ENCODE results near the gene ATXN7L1.

GRCh38 chr7:105707381-105707780, 169.0 kb downstream of the ATXN7L1 start:
- TF ChIP-seq, protein P1, sequence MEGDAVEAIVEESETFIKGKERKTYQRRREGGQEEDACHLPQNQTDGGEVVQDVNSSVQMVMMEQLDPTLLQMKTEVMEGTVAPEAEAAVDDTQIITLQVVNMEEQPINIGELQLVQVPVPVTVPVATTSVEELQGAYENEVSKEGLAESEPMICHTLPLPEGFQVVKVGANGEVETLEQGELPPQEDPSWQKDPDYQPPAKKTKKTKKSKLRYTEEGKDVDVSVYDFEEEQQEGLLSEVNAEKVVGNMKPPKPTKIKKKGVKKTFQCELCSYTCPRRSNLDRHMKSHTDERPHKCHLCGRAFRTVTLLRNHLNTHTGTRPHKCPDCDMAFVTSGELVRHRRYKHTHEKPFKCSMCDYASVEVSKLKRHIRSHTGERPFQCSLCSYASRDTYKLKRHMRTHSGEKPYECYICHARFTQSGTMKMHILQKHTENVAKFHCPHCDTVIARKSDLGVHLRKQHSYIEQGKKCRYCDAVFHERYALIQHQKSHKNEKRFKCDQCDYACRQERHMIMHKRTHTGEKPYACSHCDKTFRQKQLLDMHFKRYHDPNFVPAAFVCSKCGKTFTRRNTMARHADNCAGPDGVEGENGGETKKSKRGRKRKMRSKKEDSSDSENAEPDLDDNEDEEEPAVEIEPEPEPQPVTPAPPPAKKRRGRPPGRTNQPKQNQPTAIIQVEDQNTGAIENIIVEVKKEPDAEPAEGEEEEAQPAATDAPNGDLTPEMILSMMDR (IDR thresholded peaks at IDR 0.05), result no peak
- TF ChIP-seq POLR2AphosphoS5 (IDR thresholded peaks at IDR 0.05; ENCODE audit: insufficient read depth in 1 of 2, low read depth in 1 of 2) (no peak), POLR2A (IDR thresholded peaks at IDR 0.05) (no peak)
